SH-SY5Y (cell line): ENCODE measurements around the gene MACROD2.

Experiments
- GATA2 ChIP-seq: IDR thresholded peaks from 2 replicates; pipeline ENCODE4 v1.6.1; 2011; ENCODE audit warnings: mild to moderate bottlenecking, low read depth, low read length
- GATA3 ChIP-seq: IDR thresholded peaks from 2 replicates; pipeline ENCODE4 v1.6.1; 2011; ENCODE audit warnings: low read depth, mild to moderate bottlenecking, low read length, moderate library complexity

- TF ChIP-seq GATA2 (no peak), GATA3 (no peak)
Observed at GRCh38 chr20:14449323-14449722, 454.0 kb downstream of the MACROD2 start.
